Activated T-helper 1 cell treated with Interleukin-2 at 50 U/mL for 16 hours (primary cell): ENCODE results near the gene PTGR2.
"Not testable (repeated sequence)": the region's sequence is repeated elsewhere in the genome, so short reads cannot be mapped to it uniquely, and the experiment has no call there.

ENCODE experiments used
- DNase-seq: peaks from one replicate; pipeline ENCODE4 v3.0.0-alpha.2; 2020; ENCODE audit warnings: low read depth

The PTGR2 gene

GRCh38 chr14:73851567-73852382 is at the start of gene PTGR2:
Gene PTGR2 (plus strand): TSS chr14:73851831. CDS start chr14:73858863, 7,032 bp downstream.
- DNase-seq, result peak; percentile 78

DNA sequence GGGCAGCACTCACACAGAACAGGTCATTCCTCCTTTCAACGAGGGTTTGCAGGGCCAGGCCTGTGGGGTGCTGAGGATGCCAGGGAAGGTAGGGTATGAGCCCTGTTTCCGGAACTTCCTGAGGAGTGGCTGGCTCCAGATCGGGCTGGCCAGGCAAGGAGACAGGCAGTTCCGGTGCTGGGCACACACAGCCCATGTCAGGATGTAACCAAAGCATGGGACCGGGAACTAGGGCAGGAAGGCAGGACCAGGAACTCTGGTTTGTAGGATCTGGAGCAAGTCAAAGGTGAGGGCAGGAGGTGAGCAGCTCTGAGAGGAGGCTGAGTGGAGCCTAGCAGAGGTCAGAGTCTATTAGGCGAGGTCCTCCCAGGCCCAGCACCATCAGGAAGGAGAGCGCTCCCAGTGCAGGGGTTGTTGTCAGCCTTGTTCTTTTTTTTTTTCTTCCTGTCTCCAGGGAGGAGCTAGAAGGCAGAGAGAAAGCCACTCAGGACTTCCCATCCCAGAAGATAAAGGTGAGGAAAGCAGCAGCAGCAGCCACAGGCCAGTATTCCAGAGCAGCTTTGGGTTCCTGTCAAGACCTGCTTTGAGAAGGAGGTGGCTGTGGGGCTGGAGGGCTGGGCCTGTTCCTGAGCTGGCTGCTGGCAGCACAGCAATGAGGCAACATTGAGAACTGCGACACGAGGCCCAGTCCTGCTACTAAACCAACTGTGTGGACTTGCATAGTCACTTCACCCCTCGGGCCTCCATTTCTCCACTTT is 49.0 kb upstream of the PTGR2 start:
- DNase-seq, result no peak

DNA sequence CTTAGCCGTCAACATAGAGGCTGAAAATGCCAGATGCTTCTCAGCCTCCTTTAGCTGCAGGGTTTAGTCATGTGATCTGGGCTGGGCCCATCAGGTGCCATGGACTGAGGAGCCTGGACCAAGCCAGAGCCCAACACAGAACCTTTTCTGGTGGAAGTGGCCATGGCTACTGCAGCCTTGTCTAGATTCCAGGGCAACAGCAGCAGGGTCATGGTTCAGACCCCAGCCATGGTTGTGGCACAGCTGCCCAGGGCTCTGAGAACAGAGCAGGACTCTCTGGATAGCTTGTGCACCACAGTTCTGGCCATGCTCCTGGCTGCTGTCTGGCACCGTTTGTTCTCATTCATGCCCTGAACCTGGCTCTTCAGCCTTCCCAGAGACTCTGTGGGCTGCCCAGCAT is 47.0 kb upstream of the PTGR2 start:
- no peak for DNase-seq

DNA sequence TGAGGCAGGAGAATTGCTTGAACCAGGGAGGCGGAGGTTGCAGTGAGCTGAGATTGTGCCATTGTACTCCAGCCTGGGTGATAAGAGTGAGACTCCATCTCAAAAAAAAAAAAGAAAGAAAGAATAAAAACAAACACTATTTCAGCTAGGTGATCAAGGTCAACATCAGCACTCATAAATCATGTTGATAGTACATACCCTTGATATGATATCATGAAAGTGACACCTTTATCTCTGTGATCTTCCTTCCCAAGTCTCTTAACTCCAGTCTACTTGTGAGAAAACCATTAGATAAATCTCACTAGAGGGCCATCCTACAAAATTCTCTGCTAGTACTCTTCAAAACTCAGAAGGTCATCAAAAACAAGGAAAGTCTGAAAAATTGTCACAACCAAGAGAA is 44.2 kb upstream of the PTGR2 start:
- no peak for DNase-seq

- DNase-seq, result no peak
These were observed 42.2 kb upstream of the PTGR2 start for GRCh38 chr14:73809391-73809790.

GRCh38 chr14:73810478-73811163 is 41.0 kb upstream of the PTGR2 start:
- DNase-seq, result no peak

DNA sequence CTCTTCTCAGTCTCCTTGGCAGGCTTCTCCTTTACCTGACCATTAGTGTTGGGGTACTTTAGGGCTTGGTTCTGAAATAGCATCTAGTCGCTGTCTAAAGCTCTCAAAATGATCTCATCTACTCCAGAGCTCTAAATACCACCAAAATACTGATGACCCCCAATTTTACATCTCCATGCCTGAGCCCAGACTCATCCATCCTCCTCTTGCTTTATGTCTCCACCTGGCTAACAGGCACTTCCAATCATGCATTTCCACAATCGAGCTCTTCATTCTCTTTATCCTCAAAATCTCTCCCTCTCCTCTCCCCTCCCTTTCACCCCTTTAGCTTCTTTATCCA is 40.5 kb upstream of the PTGR2 start:
- no peak for DNase-seq

DNA sequence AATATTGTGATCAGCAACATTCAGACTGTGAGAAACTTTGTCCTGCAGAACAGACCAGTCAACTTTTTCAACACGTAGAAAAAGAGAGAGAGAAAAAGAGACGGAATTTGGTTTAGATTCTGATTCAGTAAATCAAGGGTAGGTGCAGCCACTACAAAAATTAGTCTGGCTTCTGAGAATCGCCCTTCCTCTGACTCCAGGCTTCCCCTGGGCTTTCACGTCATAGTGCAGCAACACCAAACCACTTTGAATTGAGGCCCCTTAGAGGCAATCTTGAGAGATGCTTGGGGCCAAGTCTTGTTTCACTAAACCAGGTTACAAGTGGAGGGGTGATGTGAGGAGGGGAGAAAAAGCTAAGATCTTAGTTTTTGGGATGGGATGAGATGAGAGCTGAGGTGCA is 37.5 kb upstream of the PTGR2 start:
- no peak for DNase-seq

- DNase-seq, result no peak
These were observed 35.8 kb upstream of the PTGR2 start for GRCh38 chr14:73815849-73816248.

DNA sequence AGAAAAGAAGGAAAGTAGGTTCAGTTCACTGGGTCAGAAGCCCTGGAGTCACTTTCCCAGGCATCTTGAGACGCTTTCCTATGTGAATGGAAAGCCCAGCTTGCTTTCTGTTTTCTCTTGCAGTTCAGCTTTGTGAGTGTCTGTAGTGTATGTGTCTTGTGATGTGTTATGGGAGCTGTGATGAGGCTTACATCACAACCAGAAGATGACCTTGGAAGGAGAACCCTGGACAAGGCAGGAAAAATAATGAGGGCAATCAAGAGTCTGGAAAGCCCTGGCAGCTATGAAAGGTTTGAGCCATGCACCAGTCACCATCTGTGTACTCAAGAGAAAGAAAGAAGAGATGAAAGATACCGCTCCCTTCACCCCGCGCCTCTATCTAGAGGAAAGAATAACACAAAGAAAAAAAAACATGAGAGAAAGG is 35.2 kb upstream of the PTGR2 start:
- no peak for DNase-seq

DNA sequence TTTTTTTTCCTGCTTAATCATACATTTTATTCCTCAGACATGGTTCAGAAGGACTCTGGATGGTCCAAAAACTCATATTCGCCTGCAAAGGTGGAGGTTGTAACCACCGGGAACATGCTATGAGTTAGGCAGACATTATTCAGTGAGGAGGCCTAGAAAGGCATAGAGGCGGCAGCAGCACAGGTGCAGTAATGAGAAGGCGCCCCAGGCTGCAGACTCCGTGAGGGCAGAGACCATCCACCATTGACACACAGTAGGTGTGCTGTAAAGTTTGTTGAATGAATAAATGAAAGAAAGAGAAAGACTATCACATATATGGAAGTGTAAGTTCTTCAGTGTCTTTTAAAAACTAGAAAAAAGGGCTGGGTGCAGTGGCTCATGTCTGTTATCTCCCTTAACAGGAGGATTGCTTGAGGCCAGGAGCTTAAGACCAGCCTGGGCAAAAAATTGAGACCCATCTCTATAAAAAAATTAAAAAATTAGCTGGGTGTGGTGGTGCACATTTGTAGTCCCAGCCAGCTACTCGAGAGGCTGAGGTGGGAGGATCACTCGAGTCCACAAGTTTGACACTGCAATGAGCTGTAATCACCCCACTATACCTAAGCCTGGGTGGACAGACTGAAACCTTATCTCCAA is 34.5 kb upstream of the PTGR2 start:
- DNase-seq, result no peak

GRCh38 chr14:73818821-73819220 is 32.8 kb upstream of the PTGR2 start:
- no peak for DNase-seq

- no peak for DNase-seq
These were observed 31.0 kb upstream of the PTGR2 start for GRCh38 chr14:73820631-73821030.

- no peak for DNase-seq
These were observed 28.2 kb upstream of the PTGR2 start for GRCh38 chr14:73823339-73823885.

GRCh38 chr14:73824127-73824526 is 27.5 kb upstream of the PTGR2 start:
- DNase-seq, result no peak

DNA sequence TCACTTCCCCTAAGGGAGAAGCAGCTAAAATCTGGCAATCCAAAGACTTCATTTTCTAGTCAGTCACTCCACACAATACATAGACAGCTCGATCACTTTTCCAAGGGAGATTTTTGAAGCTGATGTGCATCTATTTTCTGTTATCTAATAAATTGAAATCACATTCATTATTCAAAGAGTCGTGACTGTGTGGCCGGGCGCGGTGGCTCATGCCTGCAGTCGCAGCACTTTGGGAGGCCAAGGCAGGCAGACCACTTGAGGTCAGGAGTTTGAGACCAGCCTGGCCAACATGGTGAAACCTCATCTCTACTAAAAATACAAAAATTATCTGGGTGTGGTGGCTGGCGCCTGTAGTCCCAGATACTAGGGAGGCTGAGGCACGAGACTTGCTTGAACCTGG is 27.1 kb upstream of the PTGR2 start:
- DNase-seq, result no peak

DNA sequence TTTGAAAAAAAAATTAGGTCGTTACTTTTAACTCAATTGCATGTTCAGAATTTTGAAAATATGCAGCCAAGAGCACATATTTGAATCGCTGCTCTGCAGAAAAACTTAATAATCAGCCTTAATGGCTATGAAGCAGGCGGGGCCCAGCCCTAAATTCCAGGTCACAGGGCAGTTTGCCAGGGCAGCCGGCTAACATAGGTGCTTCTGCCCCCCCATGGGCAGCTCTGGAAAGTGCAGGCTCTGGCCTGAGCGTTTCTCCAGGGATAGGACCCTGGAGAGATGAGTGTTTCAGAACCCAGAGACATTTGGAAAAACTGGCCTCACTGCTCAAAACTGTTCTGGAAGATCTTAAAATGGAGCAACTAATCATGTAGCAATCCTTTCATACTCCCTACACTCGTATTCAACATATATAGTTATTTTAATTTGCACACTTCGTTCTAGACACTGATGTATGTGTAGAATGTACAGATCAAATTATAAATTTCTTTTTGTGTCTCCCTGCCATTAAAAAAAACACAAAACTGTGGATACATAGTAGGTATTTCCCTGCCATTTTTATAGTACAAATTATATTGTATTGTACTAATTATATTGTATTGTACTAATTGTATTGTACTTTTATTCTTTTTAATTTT is 26.0 kb upstream of the PTGR2 start:
- DNase-seq, result peak; percentile 60

GRCh38 chr14:73827190-73827589 is 24.4 kb upstream of the PTGR2 start:
- not testable (repeated sequence) for DNase-seq

GRCh38 chr14:73829071-73829470 is 22.6 kb upstream of the PTGR2 start:
- no peak for DNase-seq

DNA sequence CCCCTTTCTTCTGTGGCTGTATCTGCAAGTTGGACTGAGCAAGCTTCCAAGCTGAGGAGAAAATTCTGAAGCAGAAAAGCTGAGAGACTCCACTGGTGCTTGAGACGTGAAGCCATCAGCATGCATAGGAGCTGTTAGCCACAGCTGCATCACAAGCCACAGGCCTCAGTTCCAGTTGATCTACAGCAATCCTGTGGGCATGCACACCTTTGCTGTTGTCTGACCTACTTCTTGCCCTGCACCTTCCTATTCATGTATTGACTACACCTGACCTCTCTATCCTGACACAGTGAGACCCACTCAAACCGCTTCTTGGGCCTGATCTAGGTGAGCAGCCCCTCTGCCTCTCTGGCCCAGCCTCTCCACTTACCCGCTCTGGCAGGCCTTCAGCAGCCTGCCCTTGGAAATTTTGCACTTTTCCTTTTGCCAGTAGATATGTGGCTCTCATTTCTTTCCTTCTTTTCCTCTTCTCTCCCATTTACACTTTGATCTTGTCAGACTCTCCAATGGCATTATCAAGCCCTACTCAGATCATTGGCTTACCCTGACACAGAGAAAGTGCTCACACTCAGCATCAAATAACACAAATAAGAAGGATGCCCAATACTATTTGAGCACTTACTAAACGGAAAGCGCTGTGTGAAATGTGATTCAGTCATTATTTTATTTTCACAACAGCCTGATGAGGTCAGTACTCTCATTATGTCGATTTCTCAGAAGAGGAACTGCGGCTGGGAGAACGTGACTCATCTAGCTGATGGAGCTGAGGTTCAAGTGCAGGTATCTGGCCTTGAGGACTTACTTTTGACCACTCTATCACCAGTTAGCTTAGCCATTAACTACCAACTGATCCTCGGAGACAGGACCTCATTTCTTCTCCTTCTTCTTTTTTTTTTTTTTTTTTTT is 21.9 kb upstream of the PTGR2 start:
- DNase-seq, result no peak

DNA sequence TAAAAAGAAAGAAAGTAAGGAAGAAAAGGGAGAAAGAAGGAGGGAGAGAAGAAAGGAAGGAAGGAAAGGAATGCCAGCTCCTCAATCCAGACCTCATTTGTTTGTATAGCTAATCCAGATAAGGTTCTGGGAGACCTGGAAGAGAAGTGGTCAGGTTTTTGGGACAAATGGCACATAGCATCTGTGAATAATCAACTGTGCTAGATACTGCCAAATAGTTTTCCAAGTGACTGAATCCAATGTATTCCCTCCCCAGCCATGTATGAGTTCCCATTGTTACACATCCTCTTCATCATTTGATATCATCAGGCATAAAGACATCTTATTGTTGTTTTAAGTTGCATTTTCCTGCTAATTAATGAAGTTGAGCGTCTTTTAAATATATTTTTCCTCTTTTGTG is 18.6 kb upstream of the PTGR2 start:
- no peak for DNase-seq
